ENCODE data around the gene RGL1.

Gene RGL1

GRCh38 chr1:183824291-183824690 is 19.4 kb downstream of the RGL1 start:
- no peak for DNase-seq

GRCh38 chr1:183827801-183828200 is 22.9 kb downstream of the RGL1 start:
- no peak for DNase-seq

- DNase-seq = no peak
These were observed 25.5 kb downstream of the RGL1 start for GRCh38 chr1:183830389-183830788.

GRCh38 chr1:183831311-183831710 is 26.4 kb downstream of the RGL1 start:
- no peak for DNase-seq

- DNase-seq = peak; percentile 44 to 77 (median 67)
These were observed 27.5 kb downstream of the RGL1 start for GRCh38 chr1:183832459-183832858.

- DNase-seq = no peak
These were observed 29.6 kb downstream of the RGL1 start for GRCh38 chr1:183834568-183834967.

GRCh38 chr1:183836598-183836997 is 31.7 kb downstream of the RGL1 start:
- no peak for DNase-seq

- no peak for DNase-seq
These were observed 32.1 kb downstream of the RGL1 start for GRCh38 chr1:183837062-183837461.

GRCh38 chr1:183838221-183838620 is 33.3 kb downstream of the RGL1 start:
- DNase-seq = no peak

- no peak for DNase-seq
These were observed 35.2 kb downstream of the RGL1 start for GRCh38 chr1:183840140-183840539.

- peak; percentile 13 to 55 (median 46) for DNase-seq
These were observed 36.6 kb downstream of the RGL1 start for GRCh38 chr1:183841550-183841949.

GRCh38 chr1:183841950-183842794 is 37.3 kb downstream of the RGL1 start:
- peak; percentile 47 to 67 (median 58) for DNase-seq

- DNase-seq = no peak
These were observed 37.9 kb downstream of the RGL1 start for GRCh38 chr1:183842795-183843144.

- DNase-seq = no peak
These were observed 39.9 kb downstream of the RGL1 start for GRCh38 chr1:183844806-183845205.

- DNase-seq = peak in 1 of 3 donors; percentile 37
These were observed 40.8 kb downstream of the RGL1 start for GRCh38 chr1:183845681-183846080.

- DNase-seq = no peak
These were observed 42.7 kb downstream of the RGL1 start for GRCh38 chr1:183847641-183848040.

GRCh38 chr1:183850852-183851251 is 45.9 kb downstream of the RGL1 start:
- DNase-seq = no peak

- DNase-seq = no peak
These were observed 54.2 kb downstream of the RGL1 start for GRCh38 chr1:183859119-183859518.

- no peak for DNase-seq
These were observed 54.9 kb downstream of the RGL1 start for GRCh38 chr1:183859831-183860230.

- no peak for DNase-seq
These were observed 58.0 kb downstream of the RGL1 start for GRCh38 chr1:183862967-183863366.

- DNase-seq = no peak
These were observed 58.9 kb downstream of the RGL1 start for GRCh38 chr1:183863852-183864251.

- DNase-seq = no peak
These were observed 59.7 kb downstream of the RGL1 start for GRCh38 chr1:183864611-183865010.

GRCh38 chr1:183869230-183869629 is 64.3 kb downstream of the RGL1 start:
- no peak for DNase-seq

- peak in 1 of 3 donors; percentile 69 for DNase-seq
These were observed 64.7 kb downstream of the RGL1 start for GRCh38 chr1:183869664-183870063.

Measured in suppressor macrophage treated with lipopolysaccharide for 1 hour (primary cell).